Activated naive CD4-positive, alpha-beta T cell treated with anti-CD3 and anti-CD28 coated beads, Interleukin-2, amount 10 ng/mL, durations not matched to agents 7 days and 5 days (primary cell): ENCODE measurements around the gene SMARCA4.
"Not testable (repeated sequence)": the region's sequence is repeated elsewhere in the genome, so short reads cannot be mapped to it uniquely, and the experiment has no call there.

Source experiments
- CTCF ChIA-PET: fragments of 350-600 bp; sonication (Branson Sonifier 250); formaldehyde crosslinking; loops from one replicate; lab custom pipeline; 2021; ENCODE audit warnings: antibody characterized with exemption; lab: Charles Lee
- DNase-seq: peaks from one replicate; pipeline ENCODE4 v3.0.0-alpha.2; 2020
- H3K27ac Mint-ChIP-seq: one replicate; pipeline ENCODE4 v1.8.0; 2021; ENCODE audit warnings: mild to moderate bottlenecking, moderate library complexity, mixed read lengths
- H3K27me3 Mint-ChIP-seq: one replicate; pipeline ENCODE4 v1.8.0; 2021; ENCODE audit warnings: mild to moderate bottlenecking, mixed read lengths
- H3K36me3 Mint-ChIP-seq: one replicate; pipeline ENCODE4 v1.8.0; 2021; ENCODE audit warnings: mixed read lengths
- H3K4me1 Mint-ChIP-seq: one replicate; pipeline ENCODE4 v1.8.0; 2021; ENCODE audit warnings: mixed read lengths
- H3K4me3 Mint-ChIP-seq: one replicate; pipeline ENCODE4 v1.8.0; 2021; ENCODE audit warnings: mild to moderate bottlenecking, moderate library complexity, mixed read lengths
- H3K9me3 Mint-ChIP-seq: one replicate; pipeline ENCODE4 v1.8.0; 2021; ENCODE audit warnings: mixed read lengths

Gene SMARCA4

GRCh38 chr19:11054200-11054599, 93.4 kb downstream of the SMARCA4 start:
- Mint-ChIP-seq H3K27ac (no peak overlapping the region), H3K36me3 (peaks cover 15% of the 10 kb centered on the region), H3K4me3 (no peak overlapping the region), H3K9me3 (no peaks in the 10 kb centered on the region), H3K4me1 (peaks cover 23% of the 10 kb centered on the region), H3K27me3 (no peaks in the 10 kb centered on the region)
- CTCF ChIA-PET: no interaction called here
- DNase-seq: no peak

- DNase-seq: no peak
- H3K27me3 Mint-ChIP-seq: no peaks in the 10 kb centered on the region
- peaks cover 18% of the 10 kb centered on the region for H3K4me1 Mint-ChIP-seq
- no peaks in the 10 kb centered on the region for H3K9me3 Mint-ChIP-seq
- no peak overlapping the region for H3K27ac Mint-ChIP-seq
- CTCF ChIA-PET: interaction anchor here (0.7 kb wide), 1 partner anchor 19 kb away, joined by 3 read pairs; no protein-coding TSS in a partner anchor
- peaks cover 16% of the 10 kb centered on the region for H3K36me3 Mint-ChIP-seq
- H3K4me3 Mint-ChIP-seq: no peak overlapping the region
Measured at GRCh38 chr19:11054628-11055027, 93.8 kb downstream of the SMARCA4 start.

GRCh38 chr19:11058246-11059030, 97.6 kb downstream of the SMARCA4 start:
- Mint-ChIP-seq H3K36me3 (peaks cover 20% of the 10 kb centered on the region), H3K27ac (no peak overlapping the region), H3K4me3 (no peak overlapping the region), H3K27me3 (no peaks in the 10 kb centered on the region), H3K4me1 (no peaks in the 10 kb centered on the region), H3K9me3 (no peaks in the 10 kb centered on the region)
- CTCF ChIA-PET: interaction anchor here (1.0 to 1.6 kb wide), 2 partner anchors 23 to 66 kb away, joined by 3 to 5 read pairs; no protein-coding TSS in a partner anchor
- no peak for DNase-seq

- no peak for DNase-seq
- Mint-ChIP-seq H3K36me3 (peaks cover 20% of the 10 kb centered on the region), H3K4me3 (no peak overlapping the region), H3K9me3 (no peaks in the 10 kb centered on the region), H3K4me1 (no peaks in the 10 kb centered on the region), H3K27ac (no peak overlapping the region), H3K27me3 (no peaks in the 10 kb centered on the region)
- CTCF ChIA-PET: no interaction called here
Measured at GRCh38 chr19:11059511-11060358, 98.9 kb downstream of the SMARCA4 start.

- H3K4me3 Mint-ChIP-seq: no peak overlapping the region
- DNase-seq: no peak
- no peaks in the 10 kb centered on the region for H3K9me3 Mint-ChIP-seq
- no peaks in the 10 kb centered on the region for H3K4me1 Mint-ChIP-seq
- no peaks in the 10 kb centered on the region for H3K27me3 Mint-ChIP-seq
- H3K36me3 Mint-ChIP-seq: peaks cover 27% of the 10 kb centered on the region
- H3K27ac Mint-ChIP-seq: no peak overlapping the region
- CTCF ChIA-PET: no interaction called here
Measured at GRCh38 chr19:11061952-11062351, 101.1 kb downstream of the SMARCA4 start.

- no peaks in the 10 kb centered on the region for H3K4me1 Mint-ChIP-seq
- peaks cover 32% of the 10 kb centered on the region for H3K36me3 Mint-ChIP-seq
- no peak overlapping the region for H3K4me3 Mint-ChIP-seq
- no peaks in the 10 kb centered on the region for H3K9me3 Mint-ChIP-seq
- CTCF ChIA-PET: interaction anchor here (1.1 kb wide), 1 partner anchor 28 kb away, joined by 3 read pairs; no protein-coding TSS in a partner anchor
- no peaks in the 10 kb centered on the region for H3K27me3 Mint-ChIP-seq
- DNase-seq: no peak
- H3K27ac Mint-ChIP-seq: no peak overlapping the region
Measured at GRCh38 chr19:11063434-11063833, 102.6 kb downstream of the SMARCA4 start.

- Mint-ChIP-seq H3K36me3 (peaks cover 33% of the 10 kb centered on the region), H3K4me3 (no peak overlapping the region), H3K27ac (no peak overlapping the region), H3K27me3 (no peaks in the 10 kb centered on the region), H3K9me3 (no peaks in the 10 kb centered on the region), H3K4me1 (peaks cover 6% of the 10 kb centered on the region)
- CTCF ChIA-PET: no interaction called here
- DNase-seq: no peak
Measured at GRCh38 chr19:11064831-11065303, 104.0 kb downstream of the SMARCA4 start.

GRCh38 chr19:11066326-11066725, 105.5 kb downstream of the SMARCA4 start:
- peaks cover 6% of the 10 kb centered on the region for H3K4me1 Mint-ChIP-seq
- H3K4me3 Mint-ChIP-seq: no peak overlapping the region
- DNase-seq: no peak
- peaks cover 31% of the 10 kb centered on the region for H3K36me3 Mint-ChIP-seq
- H3K27ac Mint-ChIP-seq: no peak overlapping the region
- CTCF ChIA-PET: interaction anchor here (0.8 to 1.5 kb wide), 2 partner anchors 31 to 60 kb away, joined by 3 to 6 read pairs; no protein-coding TSS in a partner anchor
- no peaks in the 10 kb centered on the region for H3K9me3 Mint-ChIP-seq
- H3K27me3 Mint-ChIP-seq: no peaks in the 10 kb centered on the region

GRCh38 chr19:11067356-11068113, 106.7 kb downstream of the SMARCA4 start:
- peaks cover 26% of the 10 kb centered on the region for H3K36me3 Mint-ChIP-seq
- H3K4me1 Mint-ChIP-seq: peaks cover 6% of the 10 kb centered on the region
- CTCF ChIA-PET: interaction anchor here (1.0 kb wide), 1 partner anchor 32 kb away, joined by 3 read pairs; no protein-coding TSS in a partner anchor
- no peak overlapping the region for H3K4me3 Mint-ChIP-seq
- H3K9me3 Mint-ChIP-seq: no peaks in the 10 kb centered on the region
- DNase-seq: no peak
- H3K27ac Mint-ChIP-seq: no peak overlapping the region
- no peaks in the 10 kb centered on the region for H3K27me3 Mint-ChIP-seq

- Mint-ChIP-seq H3K4me3 (no peak overlapping the region), H3K4me1 (peaks cover 14% of the 10 kb centered on the region), H3K27ac (no peak overlapping the region), H3K27me3 (peaks cover 3% of the 10 kb centered on the region), H3K36me3 (peaks cover 21% of the 10 kb centered on the region), H3K9me3 (no peaks in the 10 kb centered on the region)
- DNase-seq: no peak
- CTCF ChIA-PET: no interaction called here
Measured at GRCh38 chr19:11069561-11069960, 108.7 kb downstream of the SMARCA4 start.

- H3K4me3 Mint-ChIP-seq: no peak overlapping the region
- H3K36me3 Mint-ChIP-seq: peaks cover 19% of the 10 kb centered on the region
- peaks cover 17% of the 10 kb centered on the region for H3K4me1 Mint-ChIP-seq
- no peak for DNase-seq
- CTCF ChIA-PET: no interaction called here
- H3K9me3 Mint-ChIP-seq: no peaks in the 10 kb centered on the region
- no peak overlapping the region for H3K27ac Mint-ChIP-seq
- peaks cover 4% of the 10 kb centered on the region for H3K27me3 Mint-ChIP-seq
Measured at GRCh38 chr19:11070123-11070522, 109.3 kb downstream of the SMARCA4 start.

- Mint-ChIP-seq H3K4me3 (no peak overlapping the region), H3K27me3 (peaks cover 18% of the 10 kb centered on the region), H3K9me3 (no peaks in the 10 kb centered on the region), H3K36me3 (peaks cover 6% of the 10 kb centered on the region), H3K4me1 (peaks cover 17% of the 10 kb centered on the region), H3K27ac (no peak overlapping the region)
- no peak for DNase-seq
- CTCF ChIA-PET: no interaction called here
Measured at GRCh38 chr19:11073568-11073967, 112.7 kb downstream of the SMARCA4 start.

- not testable (repeated sequence) for H3K9me3 Mint-ChIP-seq
- peaks cover 26% of the 10 kb centered on the region for H3K27me3 Mint-ChIP-seq
Measured at GRCh38 chr19:11076792-11077191, 116.0 kb downstream of the SMARCA4 start.

GRCh38 chr19:11078893-11079292, 118.1 kb downstream of the SMARCA4 start:
- H3K4me3 Mint-ChIP-seq: no peak overlapping the region
- peaks cover 26% of the 10 kb centered on the region for H3K27me3 Mint-ChIP-seq
- H3K27ac Mint-ChIP-seq: no peak overlapping the region
- H3K9me3 Mint-ChIP-seq: no peaks in the 10 kb centered on the region
- DNase-seq: no peak
- peaks cover 12% of the 10 kb centered on the region for H3K4me1 Mint-ChIP-seq
- CTCF ChIA-PET: no interaction called here
- no peaks in the 10 kb centered on the region for H3K36me3 Mint-ChIP-seq

More at GRCh38 chr19:11076792-11077191, 116.0 kb downstream of the SMARCA4 start:
- H3K36me3 Mint-ChIP-seq, H3K4me3 Mint-ChIP-seq, DNase-seq, H3K27ac Mint-ChIP-seq, CTCF ChIA-PET: not testable (repeated sequence)
- peaks cover 11% of the 10 kb centered on the region for H3K4me1 Mint-ChIP-seq
